GM12864 (cell line): ENCODE results near the gene ACAP1.
A peak's percentile ranks its signal among the peaks of the same experiment; 100 is the strongest.

Experiments used
- DNase-seq: peaks from one replicate; pipeline ENCODE4 v3.0.0-alpha.2; 2011; ENCODE audit warnings: low read depth
- H3K4me3 ChIP-seq: 2 replicates; pipeline ENCODE4 v1.5.1; 2011; ENCODE audit warnings: mild to moderate bottlenecking, low read depth, low read length, control low read depth
- TF ChIP-seq, protein P1 (sequence below): IDR thresholded peaks from 2 replicates; pipeline ENCODE4 v1.5.1; 2011; ENCODE audit warnings: low read depth, mild to moderate bottlenecking, moderate library complexity, low read length, control low read depth, inconsistent platforms; ENCODE audit errors: missing control alignments

ACAP1 gene

DNA sequence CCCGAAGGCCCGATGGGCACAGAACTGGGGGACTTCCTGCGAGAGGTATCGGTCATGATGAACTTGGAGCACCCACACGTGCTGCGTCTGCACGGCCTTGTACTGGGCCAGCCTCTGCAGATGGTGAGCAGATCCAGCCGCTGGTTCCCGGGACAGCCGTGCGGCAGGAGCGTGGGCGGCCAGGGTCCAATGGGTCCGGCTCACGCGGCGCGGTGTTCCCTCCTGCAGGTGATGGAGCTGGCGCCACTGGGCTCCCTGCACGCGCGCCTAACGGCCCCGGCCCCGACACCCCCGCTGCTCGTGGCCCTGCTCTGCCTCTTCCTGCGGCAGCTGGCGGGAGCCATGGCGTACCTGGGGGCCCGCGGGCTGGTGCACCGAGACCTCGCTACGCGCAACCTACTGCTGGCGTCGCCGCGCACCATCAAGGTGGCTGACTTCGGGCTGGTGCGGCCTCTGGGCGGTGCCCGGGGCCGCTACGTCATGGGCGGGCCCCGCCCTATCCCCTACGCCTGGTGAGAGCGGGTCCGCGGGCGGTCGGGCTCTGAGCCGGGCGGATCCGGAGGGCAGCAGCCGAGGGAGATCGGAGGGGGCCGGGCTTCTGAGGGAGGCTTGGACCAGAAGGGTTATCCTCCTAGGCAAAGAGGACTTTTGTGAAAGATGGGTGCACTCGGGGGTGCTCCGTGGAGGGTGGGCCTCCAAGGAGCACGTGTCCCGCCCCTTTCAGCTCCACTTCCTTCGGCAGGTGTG is 47.6 kb downstream of the ACAP1 start:
- H3K4me3 ChIP-seq = peak overlapping the region; percentile 58
- TF ChIP-seq, protein P1, sequence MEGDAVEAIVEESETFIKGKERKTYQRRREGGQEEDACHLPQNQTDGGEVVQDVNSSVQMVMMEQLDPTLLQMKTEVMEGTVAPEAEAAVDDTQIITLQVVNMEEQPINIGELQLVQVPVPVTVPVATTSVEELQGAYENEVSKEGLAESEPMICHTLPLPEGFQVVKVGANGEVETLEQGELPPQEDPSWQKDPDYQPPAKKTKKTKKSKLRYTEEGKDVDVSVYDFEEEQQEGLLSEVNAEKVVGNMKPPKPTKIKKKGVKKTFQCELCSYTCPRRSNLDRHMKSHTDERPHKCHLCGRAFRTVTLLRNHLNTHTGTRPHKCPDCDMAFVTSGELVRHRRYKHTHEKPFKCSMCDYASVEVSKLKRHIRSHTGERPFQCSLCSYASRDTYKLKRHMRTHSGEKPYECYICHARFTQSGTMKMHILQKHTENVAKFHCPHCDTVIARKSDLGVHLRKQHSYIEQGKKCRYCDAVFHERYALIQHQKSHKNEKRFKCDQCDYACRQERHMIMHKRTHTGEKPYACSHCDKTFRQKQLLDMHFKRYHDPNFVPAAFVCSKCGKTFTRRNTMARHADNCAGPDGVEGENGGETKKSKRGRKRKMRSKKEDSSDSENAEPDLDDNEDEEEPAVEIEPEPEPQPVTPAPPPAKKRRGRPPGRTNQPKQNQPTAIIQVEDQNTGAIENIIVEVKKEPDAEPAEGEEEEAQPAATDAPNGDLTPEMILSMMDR = no peak
- DNase-seq = no peak

DNA sequence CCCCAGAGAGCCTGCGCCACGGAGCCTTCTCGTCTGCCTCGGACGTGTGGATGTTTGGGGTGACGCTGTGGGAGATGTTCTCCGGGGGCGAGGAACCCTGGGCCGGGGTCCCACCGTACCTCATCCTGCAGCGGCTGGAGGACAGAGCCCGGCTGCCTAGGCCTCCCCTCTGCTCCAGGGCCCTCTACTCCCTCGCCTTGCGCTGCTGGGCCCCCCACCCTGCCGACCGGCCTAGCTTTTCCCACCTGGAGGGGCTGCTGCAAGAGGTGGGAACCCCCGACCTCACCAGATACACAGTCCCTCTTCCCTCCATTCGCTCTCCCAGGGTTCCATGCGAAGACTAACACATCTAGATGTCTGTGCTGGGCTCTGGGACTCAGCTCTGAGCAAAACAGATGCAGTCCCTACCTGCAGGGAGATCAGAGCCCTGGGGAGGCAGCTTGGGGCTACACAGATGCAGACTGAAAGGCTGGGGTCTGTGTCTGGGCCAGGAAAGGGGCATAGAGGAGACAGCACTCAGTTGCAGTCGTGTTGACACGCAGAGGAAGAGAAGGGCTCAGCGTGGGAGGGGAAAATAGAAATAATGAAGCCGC is 48.3 kb downstream of the ACAP1 start:
- peak overlapping the region; percentile 58 for H3K4me3 ChIP-seq
- TF ChIP-seq, protein P1 = no peak
- no peak for DNase-seq

DNA sequence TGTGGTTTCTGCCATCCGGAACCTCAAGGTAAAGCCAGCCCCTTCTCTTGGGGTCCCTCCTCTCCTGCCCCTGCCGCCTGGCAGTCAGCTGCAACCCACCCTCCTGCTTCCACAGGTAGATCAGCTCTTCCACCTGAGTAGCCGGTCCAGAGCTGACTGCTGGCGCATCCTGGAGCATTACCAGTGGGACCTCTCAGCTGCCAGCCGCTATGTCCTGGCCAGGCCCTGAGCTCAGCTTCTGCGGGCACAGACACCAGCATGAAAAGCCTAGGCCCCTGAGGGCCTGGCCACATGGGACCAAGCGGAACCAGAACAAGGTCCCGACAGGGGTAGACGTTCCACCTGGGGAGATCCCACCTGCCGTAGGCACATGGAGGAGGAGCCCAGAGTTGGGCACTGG is 52.5 kb downstream of the ACAP1 start:
- TF ChIP-seq, protein P1 = no peak
- H3K4me3 ChIP-seq = no peak overlapping the region
- DNase-seq = no peak

DNA sequence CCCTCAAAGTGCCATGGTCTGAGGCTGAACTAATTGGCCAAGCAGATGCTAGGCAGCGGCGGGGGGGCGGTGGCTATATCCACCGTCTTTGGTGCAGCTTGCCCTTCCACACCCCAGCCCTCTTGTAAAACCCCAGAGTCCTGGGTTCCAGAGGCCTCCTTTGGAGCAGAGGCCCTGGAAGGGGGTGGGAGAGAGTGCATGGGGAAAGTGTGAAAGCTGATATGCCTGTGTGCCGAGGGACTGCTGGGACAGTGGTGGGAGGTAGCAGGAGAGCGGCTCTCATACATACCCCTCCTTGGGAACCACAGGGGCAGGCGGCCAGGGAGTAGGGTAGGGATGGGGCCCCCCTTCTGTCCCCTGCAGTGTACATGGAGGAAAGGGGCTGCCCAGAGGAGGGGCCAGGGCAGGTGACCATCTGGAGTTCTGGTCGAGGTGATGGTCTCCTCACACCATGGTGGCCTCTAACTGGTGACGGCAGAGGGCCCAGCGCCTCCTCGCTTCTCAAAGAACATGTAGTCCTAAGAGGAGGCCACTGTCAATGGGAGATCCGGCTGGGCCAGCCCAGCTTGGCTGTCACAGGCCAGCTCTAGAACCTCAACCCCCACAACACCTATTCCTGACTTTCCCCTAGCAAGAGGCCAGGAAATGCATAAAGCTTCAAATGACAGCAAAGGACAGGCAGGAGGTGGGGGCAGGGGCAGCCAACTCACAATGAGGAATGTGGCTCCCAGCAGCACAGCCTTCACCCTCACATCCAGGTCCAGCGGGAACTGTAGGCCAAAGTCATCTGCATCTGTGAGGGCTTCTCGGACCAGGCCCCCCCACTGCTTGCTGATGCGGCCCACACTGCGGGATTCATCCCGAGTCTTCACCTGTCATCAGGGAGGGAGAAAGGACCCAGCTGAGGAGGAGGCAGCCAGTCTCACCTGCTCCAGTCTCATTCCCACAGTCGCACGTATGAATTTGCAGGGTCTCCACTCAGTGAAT is 53.9 kb downstream of the ACAP1 start:
- DNase-seq = no peak
- H3K4me3 ChIP-seq = no peak overlapping the region
- TF ChIP-seq, protein P1 = no peak

DNA sequence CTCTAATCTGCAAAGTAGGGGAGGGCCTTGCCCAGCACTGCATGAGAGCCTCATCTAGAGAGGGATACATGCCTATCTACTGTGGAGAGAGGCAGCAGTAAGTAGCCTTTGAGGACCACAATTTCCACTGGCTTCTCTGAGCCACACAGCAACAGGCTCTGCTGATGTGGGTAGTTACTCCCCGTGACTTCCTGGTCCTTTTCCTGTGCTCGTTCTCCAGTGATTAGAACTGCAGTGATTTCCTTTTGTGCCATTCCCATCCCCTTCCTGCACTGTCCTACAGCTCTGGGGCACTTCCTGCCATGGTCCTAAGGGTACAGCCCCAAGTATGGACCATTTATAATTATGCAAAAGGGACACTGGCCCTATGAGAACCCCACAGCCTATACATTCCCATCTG is 55.0 kb downstream of the ACAP1 start:
- no peak for DNase-seq
- TF ChIP-seq, protein P1 = no peak
- H3K4me3 ChIP-seq = no peak overlapping the region

DNA sequence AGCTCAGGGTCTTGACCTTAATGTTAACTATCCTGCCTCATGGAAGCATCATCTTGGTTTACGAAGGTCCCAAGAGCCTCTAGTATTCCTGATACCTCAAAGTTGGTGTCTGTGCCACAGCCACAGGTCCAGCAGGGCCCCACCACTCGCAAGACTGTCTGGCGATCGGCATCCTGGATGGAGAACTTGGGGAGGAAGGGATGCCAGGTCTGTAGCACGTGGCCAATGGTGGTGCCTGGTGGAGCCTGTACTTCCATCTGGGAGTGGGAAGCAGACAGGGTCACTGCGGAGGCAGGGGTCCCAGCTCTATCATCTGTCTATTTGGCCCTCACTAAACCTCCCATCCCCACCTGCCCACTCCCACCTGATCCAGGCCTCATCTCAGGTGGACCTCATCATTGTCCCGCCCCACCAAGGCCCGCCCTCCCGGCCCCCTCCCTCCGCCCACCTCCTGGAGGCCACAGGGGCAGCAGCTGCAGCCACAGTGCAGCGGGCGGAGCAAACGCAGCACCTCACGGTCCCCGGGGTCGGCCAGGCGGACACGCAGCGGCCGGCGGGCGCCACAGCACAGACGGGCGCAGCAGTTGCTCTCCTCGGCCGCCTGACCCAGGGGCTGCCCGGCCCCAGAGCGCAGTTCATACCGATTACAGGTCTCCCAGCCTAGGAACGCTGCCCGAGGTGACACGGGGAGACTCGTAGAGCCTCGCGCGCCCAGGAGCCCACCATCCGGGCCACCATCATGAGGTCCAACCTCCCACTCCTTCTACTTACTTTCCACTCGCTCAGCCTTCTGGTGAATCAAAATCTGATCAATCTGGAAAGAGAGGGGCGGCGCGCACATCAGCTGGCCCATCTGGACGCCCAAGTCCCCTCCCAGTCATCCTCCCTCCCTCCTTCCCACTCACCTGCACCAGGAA is 56.6 kb downstream of the ACAP1 start:
- TF ChIP-seq, protein P1 = no peak
- DNase-seq = no peak
- peak overlapping the region; percentile 77 for H3K4me3 ChIP-seq
